ENCODE data around the gene PTCD2. TPM values are rescaled to one million over a fixed set of nuclear protein-coding genes. Genes with fewer than 3 reads are reported as not detected.
A peak's percentile ranks its signal among the peaks of the same experiment; 100 is the strongest.

The PTCD2 gene
- total and polyA plus RNA-seq, 11 donors, result 5.3 to 21.5 (median 13.0) TPM

- DNase-seq (no peak), ATAC-seq (no peak)
- Histone ChIP-seq H3K27ac (no peak overlapping the region), H3K27me3 (no peaks in the 10 kb centered on the region), H3K4me3 (no peak overlapping the region), H3K4me1 (peaks cover 0 to 9% (median 0%) of the 10 kb centered on the region in 12 donors), H3K36me3 (peaks cover 0 to 46% (median 29%) of the 10 kb centered on the region in 9 donors), H3K9me3 (no peaks in the 10 kb centered on the region)
- TF ChIP-seq, protein P1, sequence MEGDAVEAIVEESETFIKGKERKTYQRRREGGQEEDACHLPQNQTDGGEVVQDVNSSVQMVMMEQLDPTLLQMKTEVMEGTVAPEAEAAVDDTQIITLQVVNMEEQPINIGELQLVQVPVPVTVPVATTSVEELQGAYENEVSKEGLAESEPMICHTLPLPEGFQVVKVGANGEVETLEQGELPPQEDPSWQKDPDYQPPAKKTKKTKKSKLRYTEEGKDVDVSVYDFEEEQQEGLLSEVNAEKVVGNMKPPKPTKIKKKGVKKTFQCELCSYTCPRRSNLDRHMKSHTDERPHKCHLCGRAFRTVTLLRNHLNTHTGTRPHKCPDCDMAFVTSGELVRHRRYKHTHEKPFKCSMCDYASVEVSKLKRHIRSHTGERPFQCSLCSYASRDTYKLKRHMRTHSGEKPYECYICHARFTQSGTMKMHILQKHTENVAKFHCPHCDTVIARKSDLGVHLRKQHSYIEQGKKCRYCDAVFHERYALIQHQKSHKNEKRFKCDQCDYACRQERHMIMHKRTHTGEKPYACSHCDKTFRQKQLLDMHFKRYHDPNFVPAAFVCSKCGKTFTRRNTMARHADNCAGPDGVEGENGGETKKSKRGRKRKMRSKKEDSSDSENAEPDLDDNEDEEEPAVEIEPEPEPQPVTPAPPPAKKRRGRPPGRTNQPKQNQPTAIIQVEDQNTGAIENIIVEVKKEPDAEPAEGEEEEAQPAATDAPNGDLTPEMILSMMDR (IDR thresholded peaks at IDR 0.05), result no peak
- no peak for TF ChIP-seq POLR2A (IDR thresholded peaks at IDR 0.05)
- intact Hi-C loops (cut with DNase I), result no loop called here
- 82 to 93% (median 84%) methylated on average over 2 of the region's 2 CpGs for WGBS, 4 donors
These were observed 26.2 kb downstream of the PTCD2 start for GRCh38 chr5:72346398-72346797.

DNA sequence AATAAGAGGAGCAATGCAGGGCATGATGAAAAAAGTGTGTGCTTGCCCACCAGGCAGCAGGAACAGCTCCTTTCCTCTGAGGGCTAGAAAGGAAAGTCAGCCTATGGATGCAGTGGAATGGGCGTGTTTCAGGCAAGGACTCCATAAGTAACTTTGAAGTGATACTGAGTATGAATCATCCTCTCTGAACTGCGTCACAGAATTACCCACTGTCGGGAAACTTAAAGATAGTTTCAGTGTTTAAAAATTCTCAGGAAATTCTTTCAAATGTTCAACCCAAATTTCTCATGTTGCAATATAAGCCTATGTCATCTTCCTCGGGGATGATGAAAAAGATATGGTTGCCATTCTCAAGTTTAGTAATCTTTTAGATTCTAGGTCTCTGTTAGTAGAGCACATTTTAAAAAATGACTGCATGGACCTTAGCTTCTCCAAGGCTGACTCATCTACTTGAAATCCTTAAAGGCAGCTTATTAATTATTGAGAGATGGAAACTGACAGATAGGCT lies 27.7 kb downstream of the PTCD2 start:
- H3K4me3 ChIP-seq, result no peak overlapping the region
- H3K4me1 ChIP-seq, result peaks cover 0 to 9% (median 0%) of the 10 kb centered on the region in 12 donors
- WGBS, 4 donors, result 85 to 90% (median 85%) methylated on average over 4 of the region's 4 CpGs
- H3K36me3 ChIP-seq, result peaks cover 0 to 38% (median 22%) of the 10 kb centered on the region in 9 donors
- ATAC-seq (peak in 1 of 4 donors; percentile 31), DNase-seq (no peak)
- no peaks in the 10 kb centered on the region for H3K9me3 ChIP-seq
- TF ChIP-seq, protein P1 (IDR thresholded peaks at IDR 0.05), result no peak
- TF ChIP-seq POLR2A (IDR thresholded peaks at IDR 0.05), result no peak
- no peak overlapping the region for H3K27ac ChIP-seq
- intact Hi-C loops (cut with DNase I), result no loop called here
- H3K27me3 ChIP-seq, result no peaks in the 10 kb centered on the region

DNA sequence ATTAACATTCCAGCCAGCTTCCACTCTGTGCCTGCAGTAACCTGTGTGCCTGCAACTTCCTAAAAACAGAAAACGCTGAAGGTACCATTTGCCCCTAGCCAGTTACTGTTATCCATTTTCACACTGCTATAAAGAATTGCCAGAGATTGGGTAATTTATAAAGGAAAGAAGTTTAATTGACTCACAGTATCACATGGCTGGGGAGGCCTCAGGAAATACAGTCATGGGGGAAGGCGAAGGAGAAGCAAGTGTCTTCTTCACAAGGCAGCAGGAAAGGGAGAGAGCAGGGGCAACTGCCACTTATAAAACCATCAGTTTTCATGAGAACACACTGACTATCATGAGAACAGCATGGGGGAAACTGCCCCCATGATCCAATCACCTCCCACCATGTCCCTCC lies 31.2 kb downstream of the PTCD2 start:
- Histone ChIP-seq H3K36me3 (peaks cover 0 to 22% (median 0%) of the 10 kb centered on the region in 9 donors), H3K4me1 (peaks cover 0 to 17% (median 0%) of the 10 kb centered on the region in 12 donors), H3K27me3 (no peaks in the 10 kb centered on the region), H3K4me3 (no peak overlapping the region), H3K27ac (no peak overlapping the region), H3K9me3 (no peaks in the 10 kb centered on the region)
- 90 to 96% (median 92%) methylated on average over 2 of the region's 2 CpGs for WGBS, 4 donors
- ATAC-seq (no peak), DNase-seq (no peak)
- intact Hi-C loops (cut with DNase I), result no loop called here
- no peak for TF ChIP-seq POLR2A (IDR thresholded peaks at IDR 0.05)
- TF ChIP-seq, protein P1 (IDR thresholded peaks at IDR 0.05), result no peak

GRCh38 chr5:72352616-72353015 lies 32.4 kb downstream of the PTCD2 start:
- no peak for TF ChIP-seq POLR2A (IDR thresholded peaks at IDR 0.05)
- 87 to 99% (median 95%) methylated on average over 1 of the region's 1 CpG for WGBS, 4 donors
- H3K36me3 ChIP-seq, result peaks cover 0 to 15% (median 0%) of the 10 kb centered on the region in 9 donors
- H3K27ac ChIP-seq, result no peak overlapping the region
- no peaks in the 10 kb centered on the region for H3K9me3 ChIP-seq
- intact Hi-C loops (cut with DNase I), result no loop called here
- DNase-seq (no peak), ATAC-seq (no peak)
- no peak overlapping the region for H3K4me3 ChIP-seq
- H3K4me1 ChIP-seq, result peaks cover 0 to 17% (median 0%) of the 10 kb centered on the region in 12 donors
- H3K27me3 ChIP-seq, result no peaks in the 10 kb centered on the region

DNA sequence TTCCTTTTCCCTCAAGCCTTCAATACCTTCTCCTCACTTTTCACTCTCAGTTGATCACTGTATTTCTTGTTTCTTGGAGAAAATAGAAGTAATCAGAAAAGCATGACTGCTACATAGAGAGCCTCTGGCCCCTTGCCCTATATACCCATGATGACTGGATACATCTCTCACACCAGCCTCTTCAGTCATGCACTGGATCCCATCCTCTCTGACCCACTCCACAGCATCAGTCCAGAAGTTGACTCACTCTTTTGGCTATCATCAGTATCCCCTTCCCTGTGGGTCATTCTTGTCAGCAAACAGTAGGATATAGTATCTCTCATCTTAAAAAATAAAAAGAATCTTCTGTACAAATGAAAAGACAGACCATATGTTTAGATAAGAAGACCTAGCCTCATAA lies 32.9 kb downstream of the PTCD2 start:
- intact Hi-C loops (cut with DNase I), result no loop called here
- Histone ChIP-seq H3K9me3 (no peaks in the 10 kb centered on the region), H3K27me3 (no peaks in the 10 kb centered on the region), H3K36me3 (peaks cover 0 to 19% (median 0%) of the 10 kb centered on the region in 9 donors), H3K27ac (no peak overlapping the region), H3K4me3 (no peak overlapping the region), H3K4me1 (peaks cover 0 to 17% (median 0%) of the 10 kb centered on the region in 12 donors)
- TF ChIP-seq POLR2A (IDR thresholded peaks at IDR 0.05), result no peak
- TF ChIP-seq, protein P1 (IDR thresholded peaks at IDR 0.05), result no peak
- no peak for ATAC-seq
- no peak for DNase-seq

All from heart left ventricle (tissue), 16 donors.